ENCODE data around the gene IFT172. TPM values are rescaled to one million over a fixed set of nuclear protein-coding genes. Genes with fewer than 3 reads are reported as not detected.

The IFT172 gene, protein sequence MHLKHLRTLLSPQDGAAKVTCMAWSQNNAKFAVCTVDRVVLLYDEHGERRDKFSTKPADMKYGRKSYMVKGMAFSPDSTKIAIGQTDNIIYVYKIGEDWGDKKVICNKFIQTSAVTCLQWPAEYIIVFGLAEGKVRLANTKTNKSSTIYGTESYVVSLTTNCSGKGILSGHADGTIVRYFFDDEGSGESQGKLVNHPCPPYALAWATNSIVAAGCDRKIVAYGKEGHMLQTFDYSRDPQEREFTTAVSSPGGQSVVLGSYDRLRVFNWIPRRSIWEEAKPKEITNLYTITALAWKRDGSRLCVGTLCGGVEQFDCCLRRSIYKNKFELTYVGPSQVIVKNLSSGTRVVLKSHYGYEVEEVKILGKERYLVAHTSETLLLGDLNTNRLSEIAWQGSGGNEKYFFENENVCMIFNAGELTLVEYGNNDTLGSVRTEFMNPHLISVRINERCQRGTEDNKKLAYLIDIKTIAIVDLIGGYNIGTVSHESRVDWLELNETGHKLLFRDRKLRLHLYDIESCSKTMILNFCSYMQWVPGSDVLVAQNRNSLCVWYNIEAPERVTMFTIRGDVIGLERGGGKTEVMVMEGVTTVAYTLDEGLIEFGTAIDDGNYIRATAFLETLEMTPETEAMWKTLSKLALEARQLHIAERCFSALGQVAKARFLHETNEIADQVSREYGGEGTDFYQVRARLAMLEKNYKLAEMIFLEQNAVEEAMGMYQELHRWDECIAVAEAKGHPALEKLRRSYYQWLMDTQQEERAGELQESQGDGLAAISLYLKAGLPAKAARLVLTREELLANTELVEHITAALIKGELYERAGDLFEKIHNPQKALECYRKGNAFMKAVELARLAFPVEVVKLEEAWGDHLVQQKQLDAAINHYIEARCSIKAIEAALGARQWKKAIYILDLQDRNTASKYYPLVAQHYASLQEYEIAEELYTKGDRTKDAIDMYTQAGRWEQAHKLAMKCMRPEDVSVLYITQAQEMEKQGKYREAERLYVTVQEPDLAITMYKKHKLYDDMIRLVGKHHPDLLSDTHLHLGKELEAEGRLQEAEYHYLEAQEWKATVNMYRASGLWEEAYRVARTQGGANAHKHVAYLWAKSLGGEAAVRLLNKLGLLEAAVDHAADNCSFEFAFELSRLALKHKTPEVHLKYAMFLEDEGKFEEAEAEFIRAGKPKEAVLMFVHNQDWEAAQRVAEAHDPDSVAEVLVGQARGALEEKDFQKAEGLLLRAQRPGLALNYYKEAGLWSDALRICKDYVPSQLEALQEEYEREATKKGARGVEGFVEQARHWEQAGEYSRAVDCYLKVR (N-terminal part only)
- total RNA-seq (2022; extraction: Qiagen RNA extraction), result 6.6 to 9.6 TPM (median 7.2 TPM) in 5 replicates

GRCh38 chr2:27489498-27490397, at the start of gene IFT172:
TSS of gene IFT172 (minus strand) at chr2:27489743. CDS start at chr2:27489653, 90 bp downstream.

GRCh38 chr2:27496357-27497287, 7.1 kb upstream of the IFT172 start, which contains the start of gene GCKR:
TSS of gene GCKR (plus strand) at chr2:27496839. CDS start at chr2:27496905, 66 bp downstream.

GRCh38 chr2:27494944-27495554, 5.5 kb upstream of the IFT172 start, which contains the start of gene FNDC4:
TSS of gene FNDC4 (minus strand) at chr2:27495200. CDS start at chr2:27494679, 521 bp downstream.

DNA sequence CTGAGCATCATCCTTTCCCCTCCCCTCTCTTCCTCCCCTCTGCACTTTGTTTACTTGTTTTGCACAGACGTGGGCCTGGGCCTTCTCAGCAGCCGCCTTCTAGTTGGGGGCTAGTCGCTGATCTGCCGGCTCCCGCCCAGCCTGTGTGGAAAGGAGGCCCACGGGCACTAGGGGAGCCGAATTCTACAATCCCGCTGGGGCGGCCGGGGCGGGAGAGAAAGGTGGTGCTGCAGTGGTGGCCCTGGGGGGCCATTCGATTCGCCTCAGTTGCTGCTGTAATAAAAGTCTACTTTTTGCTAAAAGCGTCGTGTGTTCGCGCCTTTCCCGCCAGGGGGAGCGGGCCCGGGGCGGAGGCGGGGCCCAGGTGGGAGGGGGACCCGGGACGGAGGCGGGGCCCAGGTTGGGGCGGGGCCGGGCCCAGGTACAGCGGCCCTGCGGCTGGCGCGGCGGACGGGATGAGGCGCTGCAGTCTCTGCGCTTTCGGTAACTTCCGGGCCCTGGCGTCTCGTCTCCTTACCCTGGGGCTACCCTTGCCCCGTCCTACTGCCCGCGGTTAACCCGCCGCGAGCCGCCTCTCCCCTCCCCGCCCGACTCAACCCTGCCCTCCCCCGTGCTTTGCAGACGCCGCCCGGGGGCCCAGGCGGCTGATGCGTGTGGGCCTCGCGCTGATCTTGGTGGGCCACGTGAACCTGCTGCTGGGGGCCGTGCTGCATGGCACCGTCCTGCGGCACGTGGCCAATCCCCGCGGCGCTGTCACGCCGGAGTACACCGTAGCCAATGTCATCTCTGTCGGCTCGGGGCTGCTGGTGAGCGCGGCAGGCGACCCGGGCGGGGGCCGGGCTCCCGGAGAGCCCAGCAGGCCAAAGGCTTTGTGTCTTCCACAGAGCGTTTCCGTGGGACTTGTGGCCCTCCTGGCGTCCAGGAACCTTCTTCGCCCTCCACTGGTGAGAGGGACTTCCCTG, 47.3 kb downstream of the IFT172 start, which contains the start of gene KRTCAP3:
KRTCAP3 (plus strand) TSS at position 424 of the 962 bp plus-strand sequence; CDS start at position 456, 32 bp downstream.

GRCh38 chr2:27428213-27428977, 61.1 kb downstream of the IFT172 start, which contains the start of gene NRBP1:
TSS of gene NRBP1 (plus strand) at chr2:27428631. CDS start at chr2:27433274, 4,643 bp downstream.

DNA sequence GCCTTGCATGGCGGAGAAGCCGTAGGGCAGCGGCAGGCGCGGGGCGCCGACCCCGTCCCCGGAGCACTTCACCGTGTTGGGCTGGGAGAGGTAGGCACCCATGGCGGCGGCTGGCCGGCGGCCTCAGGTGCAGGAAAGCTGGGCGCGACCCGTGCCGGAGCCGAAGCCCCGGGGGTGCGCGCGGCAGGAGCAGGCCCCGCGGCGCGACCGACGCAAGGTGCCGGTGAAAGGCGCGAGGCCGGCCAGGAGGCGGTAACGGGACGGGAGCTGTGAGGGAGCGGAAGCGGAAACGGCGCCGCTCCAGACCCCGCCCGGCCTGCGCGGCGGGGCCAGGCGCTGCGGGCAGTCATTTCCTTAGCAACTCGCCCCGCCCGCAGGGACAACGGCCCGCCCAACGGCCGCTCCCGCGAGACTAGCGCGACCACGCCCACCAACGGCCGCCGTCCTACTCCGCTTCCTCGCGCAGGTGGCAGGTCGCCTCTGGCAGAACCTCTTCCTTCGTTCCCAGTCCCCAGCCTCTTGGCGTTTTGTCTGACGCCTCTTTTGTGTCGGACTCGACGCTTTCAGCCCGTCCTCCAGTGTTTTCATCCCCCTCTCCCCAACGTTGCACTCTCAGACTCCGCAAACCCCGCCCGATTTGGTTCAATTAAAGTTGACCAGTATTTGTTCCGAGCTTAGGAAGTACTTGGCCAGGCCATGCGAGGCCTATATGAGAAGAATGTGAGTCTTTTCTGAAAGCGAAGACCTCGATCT, 80.0 kb downstream of the IFT172 start, which contains the start of gene PPM1G:
PPM1G (minus strand) TSS at position 271 of the 753 bp plus-strand sequence; CDS start at position 102, 169 bp downstream.

Other genes starting within 250 kb of the IFT172 start
- gene SLC30A3, start 226.7 kb downstream of the IFT172 start, total RNA-seq (2022; extraction: Qiagen RNA extraction), result 2.1 to 4.0 TPM (median 3.3 TPM) in 5 replicates
- gene DNAJC5G, start 214.3 kb downstream of the IFT172 start, total RNA-seq (2022; extraction: Qiagen RNA extraction), result not detected in 5 replicates
- gene TRIM54, start 207.3 kb downstream of the IFT172 start, total RNA-seq (2022; extraction: Qiagen RNA extraction), result 0.70 to 1.3 TPM (median 0.91 TPM) in 5 replicates
- gene UCN, start 181.3 kb downstream of the IFT172 start, total RNA-seq (2022; extraction: Qiagen RNA extraction), result 0.30 to 2.8 TPM (median 1.4 TPM) in 5 replicates
- gene MPV17, start 166.6 kb downstream of the IFT172 start, total RNA-seq (2022; extraction: Qiagen RNA extraction), result 76.5 to 95.8 TPM (median 85.5 TPM) in 5 replicates
- gene GTF3C2, start 133.0 kb downstream of the IFT172 start, total RNA-seq (2022; extraction: Qiagen RNA extraction), result 55.1 to 62.9 TPM (median 59.6 TPM) in 5 replicates
- 53.2 to 61.0 TPM (median 54.0 TPM) in 5 replicates for gene EIF2B4, start 119.4 kb downstream of the IFT172 start, total RNA-seq (2022; extraction: Qiagen RNA extraction)
- gene SNX17, start 119.1 kb downstream of the IFT172 start, total RNA-seq (2022; extraction: Qiagen RNA extraction), result 134 to 145 TPM (median 142 TPM) in 5 replicates
- 9.7 to 14.7 TPM (median 13.5 TPM) in 5 replicates for gene ZNF513, start 109.0 kb downstream of the IFT172 start, total RNA-seq (2022; extraction: Qiagen RNA extraction)
- 153 to 166 TPM (median 156 TPM) in 5 replicates for gene PPM1G, start 80.2 kb downstream of the IFT172 start, total RNA-seq (2022; extraction: Qiagen RNA extraction)
- gene NRBP1, start 61.1 kb downstream of the IFT172 start, total RNA-seq (2022; extraction: Qiagen RNA extraction), result 123 to 138 TPM (median 130 TPM) in 5 replicates
- 0.22 to 0.70 TPM (median 0.42 TPM) in 4 of 5 replicates, not detected in the other for gene KRTCAP3, start 47.4 kb downstream of the IFT172 start, total RNA-seq (2022; extraction: Qiagen RNA extraction)
- 3.5 to 5.3 TPM (median 3.8 TPM) in 5 replicates for gene FNDC4, start 5.5 kb upstream of the IFT172 start, total RNA-seq (2022; extraction: Qiagen RNA extraction)
- gene GCKR, start 7.1 kb upstream of the IFT172 start, total RNA-seq (2022; extraction: Qiagen RNA extraction), result 0.12 to 0.36 TPM (median 0.32 TPM) in 3 of 5 replicates, not detected in the others
- 14.5 to 18.6 TPM (median 16.5 TPM) in 5 replicates for gene ZNF512, start 93.3 kb upstream of the IFT172 start, total RNA-seq (2022; extraction: Qiagen RNA extraction)
- 3.4 to 4.3 TPM (median 3.8 TPM) in 5 replicates for gene CCDC121, start 139.3 kb upstream of the IFT172 start, total RNA-seq (2022; extraction: Qiagen RNA extraction)
- 56.4 to 64.7 TPM (median 57.2 TPM) in 5 replicates for gene GPN1, start 139.3 kb upstream of the IFT172 start, total RNA-seq (2022; extraction: Qiagen RNA extraction)
- 27.1 to 32.9 TPM (median 31.2 TPM) in 5 replicates for gene SUPT7L, start 173.9 kb upstream of the IFT172 start, total RNA-seq (2022; extraction: Qiagen RNA extraction)
- gene SLC4A1AP, start 174.1 kb upstream of the IFT172 start, total RNA-seq (2022; extraction: Qiagen RNA extraction), result 27.0 to 35.2 TPM (median 29.7 TPM) in 5 replicates

Measured in A549 treated with Mapracorat at 1 μM for 4 hours (cell line).